GM12875 (cell line): ENCODE results near the gene SMIM9.

Experiments
- H3K4me3 ChIP-seq: one replicate; pipeline ENCODE4 v1.5.1; 2011; ENCODE audit warnings: low read depth, low read length, control low read depth
- CTCF ChIP-seq: IDR thresholded peaks from 2 replicates; pipeline ENCODE4 v1.5.1; 2011; ENCODE audit warnings: low read depth, mild to moderate bottlenecking, control low read depth, inconsistent platforms, low read length, moderate library complexity, borderline replicate concordance; ENCODE audit not compliant: insufficient read depth

Gene SMIM9

GRCh38 chrX:154779261-154779660 lies 55.2 kb downstream of the SMIM9 start:
- no peak overlapping the region for H3K4me3 ChIP-seq
- TF ChIP-seq CTCF = no peak

GRCh38 chrX:154776753-154777152 lies 57.7 kb downstream of the SMIM9 start:
- H3K4me3 ChIP-seq = no peak overlapping the region
- TF ChIP-seq CTCF = no peak

GRCh38 chrX:154775419-154776349 lies 58.8 kb downstream of the SMIM9 start:
- no peak overlapping the region for H3K4me3 ChIP-seq
- no peak for TF ChIP-seq CTCF

- TF ChIP-seq CTCF = no peak
These were observed 59.8 kb downstream of the SMIM9 start for GRCh38 chrX:154774622-154775021.

More at GRCh38 chrX:154774622-154775021, 59.8 kb downstream of the SMIM9 start:
- no peak overlapping the region for H3K4me3 ChIP-seq
